Measurements from ENCODE around the gene NEUROG3.

Gene NEUROG3, protein sequence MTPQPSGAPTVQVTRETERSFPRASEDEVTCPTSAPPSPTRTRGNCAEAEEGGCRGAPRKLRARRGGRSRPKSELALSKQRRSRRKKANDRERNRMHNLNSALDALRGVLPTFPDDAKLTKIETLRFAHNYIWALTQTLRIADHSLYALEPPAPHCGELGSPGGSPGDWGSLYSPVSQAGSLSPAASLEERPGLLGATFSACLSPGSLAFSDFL

DNA sequence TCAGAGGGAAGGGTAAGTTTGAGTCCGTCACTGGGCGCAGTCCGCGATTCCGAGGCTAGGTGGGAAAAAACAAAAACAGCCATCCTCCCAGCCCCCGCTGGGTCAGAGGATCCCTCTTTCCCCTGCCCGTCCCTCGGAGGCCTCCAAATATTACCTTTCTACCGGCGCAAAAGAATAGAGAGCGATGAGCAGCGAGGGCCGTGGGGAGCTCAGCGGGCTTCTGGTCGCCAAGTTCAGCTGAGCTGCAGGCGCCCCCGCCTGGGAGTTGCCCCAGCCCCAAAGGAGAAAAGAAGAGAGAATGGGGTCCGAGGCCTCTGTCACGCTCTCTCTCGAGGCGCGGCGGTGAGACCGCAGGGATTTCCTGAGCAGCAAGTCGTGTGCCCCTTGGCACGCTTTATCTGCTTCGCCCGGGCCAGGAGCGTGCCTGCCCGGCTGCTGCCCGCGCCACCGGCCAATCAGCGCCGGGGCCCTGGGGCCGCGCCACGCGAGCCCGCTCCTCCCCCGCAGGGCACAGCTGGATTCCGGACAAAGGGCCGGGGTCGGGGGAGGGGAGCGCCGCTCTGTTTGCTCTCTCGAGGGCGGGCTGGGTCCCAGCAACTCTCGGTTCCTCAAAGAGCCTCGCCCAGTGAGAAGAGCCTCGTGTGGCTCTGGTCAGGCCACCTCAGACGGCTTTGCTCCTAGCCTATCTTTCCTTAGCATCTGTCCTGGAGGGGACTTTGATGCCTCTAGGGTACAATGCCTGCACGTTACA, at the start of gene NEUROG3:
TSS of gene NEUROG3 (minus strand) at position 367 of the 751 bp plus-strand sequence. CDS start 379 bp downstream, outside the sequence.
- Histone ChIP-seq H3K4me1 (ENCODE audit: low read depth, poor library complexity, severe bottlenecking) (no peaks in the 10 kb centered on the region), H4K20me1 (ENCODE audit: insufficient read depth) (no peaks in the 10 kb centered on the region), H2AFZ (ENCODE audit: low read depth) (no peak within 1 kb of the TSS), H3K27ac (no peak within 1 kb of the TSS), H3K36me3 (ENCODE audit: insufficient read depth) (no peaks in the 10 kb centered on the region), H3K9ac (no peak within 1 kb of the TSS), H3K27me3 (ENCODE audit: insufficient read depth, low read depth) (peaks cover 35% of the 10 kb centered on the region), H3K4me2 (no peak within 1 kb of the TSS), H3K4me3 (IDR thresholded peaks at IDR 0.05; ENCODE audit: insufficient read depth, low read depth, low read length) (no peak within 1 kb of the TSS), H3K79me2 (ENCODE audit: insufficient read depth, low read depth) (no peaks in the 10 kb centered on the region)
- TF ChIP-seq, protein P1, sequence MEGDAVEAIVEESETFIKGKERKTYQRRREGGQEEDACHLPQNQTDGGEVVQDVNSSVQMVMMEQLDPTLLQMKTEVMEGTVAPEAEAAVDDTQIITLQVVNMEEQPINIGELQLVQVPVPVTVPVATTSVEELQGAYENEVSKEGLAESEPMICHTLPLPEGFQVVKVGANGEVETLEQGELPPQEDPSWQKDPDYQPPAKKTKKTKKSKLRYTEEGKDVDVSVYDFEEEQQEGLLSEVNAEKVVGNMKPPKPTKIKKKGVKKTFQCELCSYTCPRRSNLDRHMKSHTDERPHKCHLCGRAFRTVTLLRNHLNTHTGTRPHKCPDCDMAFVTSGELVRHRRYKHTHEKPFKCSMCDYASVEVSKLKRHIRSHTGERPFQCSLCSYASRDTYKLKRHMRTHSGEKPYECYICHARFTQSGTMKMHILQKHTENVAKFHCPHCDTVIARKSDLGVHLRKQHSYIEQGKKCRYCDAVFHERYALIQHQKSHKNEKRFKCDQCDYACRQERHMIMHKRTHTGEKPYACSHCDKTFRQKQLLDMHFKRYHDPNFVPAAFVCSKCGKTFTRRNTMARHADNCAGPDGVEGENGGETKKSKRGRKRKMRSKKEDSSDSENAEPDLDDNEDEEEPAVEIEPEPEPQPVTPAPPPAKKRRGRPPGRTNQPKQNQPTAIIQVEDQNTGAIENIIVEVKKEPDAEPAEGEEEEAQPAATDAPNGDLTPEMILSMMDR (conservative IDR thresholded peaks at IDR 0.05; ENCODE audit: low read depth, low read length), result no peak

- Histone ChIP-seq H3K4me2 (no peak overlapping the region), H3K9ac (no peak overlapping the region), H3K79me2 (ENCODE audit: insufficient read depth, low read depth) (no peaks in the 10 kb centered on the region), H3K4me1 (ENCODE audit: low read depth, poor library complexity, severe bottlenecking) (no peaks in the 10 kb centered on the region), H2AFZ (ENCODE audit: low read depth) (no peak overlapping the region), H3K4me3 (IDR thresholded peaks at IDR 0.05; ENCODE audit: insufficient read depth, low read depth, low read length) (no peak overlapping the region), H4K20me1 (ENCODE audit: insufficient read depth) (no peaks in the 10 kb centered on the region), H3K36me3 (ENCODE audit: insufficient read depth) (no peaks in the 10 kb centered on the region), H3K27me3 (ENCODE audit: insufficient read depth, low read depth) (no peaks in the 10 kb centered on the region), H3K27ac (no peak overlapping the region)
- TF ChIP-seq, protein P1 (conservative IDR thresholded peaks at IDR 0.05; ENCODE audit: low read depth, low read length), result no peak
Observed at GRCh38 chr10:69620625-69621024, 47.4 kb upstream of the NEUROG3 start.

DNA sequence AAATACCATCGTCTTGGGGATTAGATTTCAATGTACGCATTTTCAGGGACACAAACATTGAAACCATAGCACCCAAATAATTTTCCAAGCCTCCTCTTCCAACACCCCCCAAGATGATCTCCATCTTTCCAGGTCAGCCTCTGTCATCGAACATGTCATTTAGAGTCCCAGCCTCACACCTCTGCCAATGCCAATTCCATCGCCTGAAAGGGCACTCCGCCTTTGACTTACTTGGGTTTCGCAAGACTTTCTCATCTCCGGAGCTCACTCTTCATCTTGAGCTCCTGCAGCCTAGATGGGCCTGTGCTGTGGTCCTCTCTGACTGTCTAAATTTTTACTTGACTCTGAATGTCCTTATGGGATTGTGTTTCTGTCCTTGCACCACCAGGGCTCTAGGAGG, 46.4 kb upstream of the NEUROG3 start:
- Histone ChIP-seq H3K4me3 (IDR thresholded peaks at IDR 0.05; ENCODE audit: insufficient read depth, low read depth, low read length) (no peak overlapping the region), H4K20me1 (ENCODE audit: insufficient read depth) (no peaks in the 10 kb centered on the region), H3K9ac (no peak overlapping the region), H2AFZ (ENCODE audit: low read depth) (no peak overlapping the region), H3K4me1 (ENCODE audit: low read depth, poor library complexity, severe bottlenecking) (no peaks in the 10 kb centered on the region), H3K27ac (no peak overlapping the region), H3K27me3 (ENCODE audit: insufficient read depth, low read depth) (no peaks in the 10 kb centered on the region), H3K4me2 (no peak overlapping the region), H3K36me3 (ENCODE audit: insufficient read depth) (no peaks in the 10 kb centered on the region), H3K79me2 (ENCODE audit: insufficient read depth, low read depth) (no peaks in the 10 kb centered on the region)
- TF ChIP-seq, protein P1 (conservative IDR thresholded peaks at IDR 0.05; ENCODE audit: low read depth, low read length), result no peak

DNA sequence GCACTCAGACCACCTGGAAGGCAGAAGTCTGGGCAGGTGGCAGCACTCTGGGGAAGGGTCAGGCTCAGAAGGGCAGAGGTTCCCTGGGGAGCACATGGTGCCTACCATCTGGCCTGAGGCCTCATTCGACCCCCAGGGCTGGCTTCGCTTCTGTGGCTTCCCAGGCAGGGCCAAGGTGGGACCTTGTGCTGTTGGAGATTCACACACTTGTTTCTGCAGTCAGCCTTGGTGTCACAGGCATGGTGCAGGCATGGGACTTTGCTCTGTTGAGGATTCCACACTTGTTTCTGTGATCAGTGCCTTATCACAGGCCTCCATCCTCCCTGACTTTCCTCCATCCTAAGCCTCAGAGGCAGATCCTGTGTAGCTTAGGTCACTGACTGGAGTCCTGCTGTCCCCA, 45.5 kb upstream of the NEUROG3 start:
- Histone ChIP-seq H3K79me2 (ENCODE audit: insufficient read depth, low read depth) (no peaks in the 10 kb centered on the region), H3K9ac (no peak overlapping the region), H4K20me1 (ENCODE audit: insufficient read depth) (no peaks in the 10 kb centered on the region), H3K4me3 (IDR thresholded peaks at IDR 0.05; ENCODE audit: insufficient read depth, low read depth, low read length) (no peak overlapping the region), H3K4me2 (no peak overlapping the region), H3K27ac (no peak overlapping the region), H3K36me3 (ENCODE audit: insufficient read depth) (no peaks in the 10 kb centered on the region), H2AFZ (ENCODE audit: low read depth) (no peak overlapping the region), H3K4me1 (ENCODE audit: low read depth, poor library complexity, severe bottlenecking) (no peaks in the 10 kb centered on the region), H3K27me3 (ENCODE audit: insufficient read depth, low read depth) (no peaks in the 10 kb centered on the region)
- TF ChIP-seq, protein P1 (conservative IDR thresholded peaks at IDR 0.05; ENCODE audit: low read depth, low read length), result no peak
